ENCODE data around the gene BDH1.

BDH1 gene

GRCh38 chr3:197504641-197505121, 51.1 kb downstream of the BDH1 start:
- DNase-seq, result no peak

DNA sequence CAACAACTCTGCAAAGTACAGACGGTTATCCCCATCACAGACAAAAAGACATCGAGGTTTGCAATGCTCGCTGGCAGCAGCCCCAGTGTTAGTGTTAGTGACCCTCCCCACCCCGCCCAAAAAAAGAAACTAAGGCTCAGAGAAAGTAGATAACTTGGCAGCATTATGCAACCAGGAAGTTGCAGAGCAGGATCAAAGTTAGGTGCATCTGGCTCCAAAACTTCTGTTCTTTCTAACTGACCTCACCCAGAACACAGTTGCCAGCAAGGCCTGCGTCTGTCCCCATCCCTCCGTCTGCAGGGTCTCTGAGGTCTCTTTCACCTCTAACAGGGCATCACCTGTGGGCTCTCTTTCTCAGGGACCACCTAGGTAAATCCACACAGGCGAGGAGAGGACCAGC, 51.5 kb downstream of the BDH1 start:
- DNase-seq, result no peak

GRCh38 chr3:197503652-197504051, 52.1 kb downstream of the BDH1 start:
- DNase-seq, result no peak

- peak; percentile 87 for DNase-seq
Measured at GRCh38 chr3:197501879-197502620, 53.7 kb downstream of the BDH1 start.

DNA sequence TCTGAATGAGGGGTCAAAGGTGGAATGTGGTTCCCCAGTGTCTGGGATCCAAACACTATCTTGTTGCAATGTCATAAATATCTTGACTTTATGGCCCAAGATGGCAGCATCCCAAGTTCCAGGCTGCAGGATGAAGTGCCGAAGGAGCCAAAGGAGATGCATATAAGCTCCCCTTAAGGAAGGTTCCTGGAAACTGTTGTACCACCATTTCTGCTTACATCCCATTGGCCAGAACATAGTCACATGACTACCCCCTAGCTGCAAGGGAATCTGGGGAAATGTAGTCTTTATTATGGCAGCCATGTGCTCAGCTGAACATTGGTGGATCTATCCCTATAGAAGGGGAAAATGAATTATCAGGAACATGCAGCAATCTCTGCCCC, 54.3 kb downstream of the BDH1 start:
- peak; percentile 40 for DNase-seq

DNA sequence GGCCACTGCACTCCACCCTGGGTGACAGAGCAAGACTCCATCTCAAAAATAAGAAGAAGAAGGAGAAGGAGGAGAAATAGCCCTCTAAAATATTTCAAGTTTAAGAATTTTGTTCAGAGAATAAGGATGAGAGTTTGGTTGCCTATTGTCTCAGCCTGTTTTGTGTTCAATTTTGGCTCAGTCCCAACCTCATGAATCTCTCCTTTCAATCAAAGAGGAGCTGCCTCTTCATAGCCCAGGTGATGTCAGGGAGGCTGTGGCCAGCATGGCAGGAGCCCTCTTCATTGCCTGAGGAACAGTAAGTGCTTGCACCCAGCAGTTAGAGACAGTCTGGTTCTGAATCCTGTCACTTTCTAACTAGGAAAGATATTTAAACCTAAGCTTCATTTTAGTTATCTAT, 55.0 kb downstream of the BDH1 start:
- no peak for DNase-seq

- DNase-seq, result no peak
Measured at GRCh38 chr3:197499427-197499826, 56.3 kb downstream of the BDH1 start.

- no peak for DNase-seq
Measured at GRCh38 chr3:197498499-197499241, 57.1 kb downstream of the BDH1 start.

GRCh38 chr3:197496746-197497125, 59.0 kb downstream of the BDH1 start:
- DNase-seq, result no peak

DNA sequence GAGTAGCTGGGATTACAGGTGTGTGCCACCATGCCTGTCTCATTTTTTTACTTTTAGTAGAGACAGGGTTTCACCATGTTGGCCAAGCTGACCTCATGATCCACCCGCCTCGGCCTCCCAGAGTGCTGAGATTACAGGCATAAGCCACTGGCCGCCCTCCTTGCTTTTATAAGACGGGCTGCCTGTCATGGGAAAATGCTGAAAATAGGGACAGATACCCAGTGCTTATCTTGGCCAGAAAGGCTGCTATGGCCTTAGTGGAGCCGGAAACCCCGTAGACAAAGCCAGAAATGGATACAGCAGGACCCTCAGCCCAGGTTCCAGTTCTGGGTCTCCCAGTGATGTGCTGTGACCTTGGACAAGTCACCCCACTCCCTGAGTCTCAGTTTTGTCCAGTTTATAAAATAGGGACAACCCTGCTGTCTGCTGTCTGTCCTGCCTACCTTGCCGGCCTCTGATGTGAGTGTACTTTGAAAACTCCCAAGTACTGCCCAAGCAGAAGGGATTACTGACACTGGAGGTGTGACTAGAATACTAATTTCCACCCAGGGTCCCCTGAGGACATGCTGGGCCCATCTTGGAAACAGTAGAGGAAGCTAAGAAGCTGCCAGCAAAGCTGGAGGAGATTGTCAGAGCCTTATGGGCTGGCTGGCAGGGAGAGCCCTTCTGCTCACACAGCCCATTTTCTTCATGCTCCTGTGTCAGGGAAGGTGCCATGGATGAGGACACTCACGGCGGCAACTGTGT, 59.6 kb downstream of the BDH1 start:
- DNase-seq, result no peak

DNA sequence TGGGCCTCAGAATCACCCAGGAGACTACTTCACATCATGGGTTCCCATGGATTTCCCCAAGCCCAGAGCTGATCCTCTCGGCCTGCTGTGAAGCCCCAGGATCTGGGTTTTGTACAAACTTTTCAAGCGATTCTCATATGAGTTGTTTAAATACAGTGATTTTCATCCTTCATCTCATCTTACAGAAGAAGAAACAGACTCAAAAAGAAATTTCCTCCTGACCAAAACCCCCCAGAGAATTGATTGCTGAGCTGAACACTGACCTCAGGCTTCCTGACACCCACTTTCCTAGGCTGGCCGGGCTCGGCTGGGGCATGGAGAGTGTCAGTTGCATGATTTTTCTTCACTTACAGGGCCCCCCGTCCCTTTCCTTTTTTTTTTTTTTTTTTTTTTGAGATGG, 60.3 kb downstream of the BDH1 start:
- DNase-seq, result no peak

DNA sequence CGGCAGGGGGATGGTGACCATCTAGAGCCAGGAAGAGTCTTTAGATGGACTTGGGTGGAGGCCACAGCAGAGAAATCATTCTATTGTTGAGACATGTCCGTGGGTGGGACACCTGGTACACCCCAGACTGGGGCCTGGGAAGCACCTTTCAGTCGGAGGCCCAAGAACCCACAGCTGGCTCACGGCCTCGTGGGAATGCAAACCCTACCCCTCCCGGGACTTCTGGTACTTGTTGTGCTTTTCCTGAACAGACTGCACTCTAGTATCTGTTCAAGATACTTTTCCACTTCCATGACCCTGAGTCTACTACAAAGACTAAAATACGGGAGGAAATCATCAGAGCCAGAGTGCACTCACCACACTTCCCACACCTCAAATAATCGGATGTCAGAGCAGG, 60.7 kb downstream of the BDH1 start:
- DNase-seq, result no peak

- no peak for DNase-seq
Measured at GRCh38 chr3:197494366-197495058, 61.3 kb downstream of the BDH1 start.

GRCh38 chr3:197493049-197493448, 62.7 kb downstream of the BDH1 start:
- no peak for DNase-seq

DNA sequence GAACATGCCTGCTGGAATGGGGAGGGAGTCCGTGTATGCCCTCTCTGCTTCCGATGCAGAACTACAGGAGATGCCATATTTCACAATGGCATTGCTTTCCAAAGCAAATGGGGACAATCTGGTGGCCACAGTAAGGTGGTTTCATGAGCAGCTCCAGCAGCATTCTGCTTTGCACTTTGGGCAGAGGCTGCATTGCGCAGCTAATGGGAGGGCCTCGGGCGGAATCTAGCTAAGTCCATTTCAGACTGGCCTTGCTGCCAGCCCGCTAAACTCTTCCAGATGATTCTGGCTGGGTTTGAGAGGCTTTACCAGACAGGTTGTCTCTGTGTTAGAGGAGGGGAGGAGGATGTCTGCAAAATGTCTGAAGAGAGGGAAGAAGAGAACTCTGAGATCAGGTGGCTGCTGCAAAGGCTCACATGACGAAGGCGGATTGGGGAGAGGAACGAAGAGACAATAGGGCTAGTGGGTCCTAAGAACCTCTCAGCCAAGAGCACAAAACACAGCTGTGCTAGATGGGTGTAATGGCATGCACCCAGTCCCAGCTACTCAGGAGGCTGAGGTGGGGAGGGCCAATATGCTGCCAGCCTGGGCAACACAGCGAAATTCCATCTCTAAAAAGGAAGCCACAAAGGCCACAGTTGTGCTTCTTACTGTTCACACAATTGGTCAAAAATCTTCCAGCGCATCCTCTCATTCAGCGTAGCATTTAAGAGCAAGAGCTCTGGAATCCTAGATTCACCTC, 63.7 kb downstream of the BDH1 start:
- no peak for DNase-seq

DNA sequence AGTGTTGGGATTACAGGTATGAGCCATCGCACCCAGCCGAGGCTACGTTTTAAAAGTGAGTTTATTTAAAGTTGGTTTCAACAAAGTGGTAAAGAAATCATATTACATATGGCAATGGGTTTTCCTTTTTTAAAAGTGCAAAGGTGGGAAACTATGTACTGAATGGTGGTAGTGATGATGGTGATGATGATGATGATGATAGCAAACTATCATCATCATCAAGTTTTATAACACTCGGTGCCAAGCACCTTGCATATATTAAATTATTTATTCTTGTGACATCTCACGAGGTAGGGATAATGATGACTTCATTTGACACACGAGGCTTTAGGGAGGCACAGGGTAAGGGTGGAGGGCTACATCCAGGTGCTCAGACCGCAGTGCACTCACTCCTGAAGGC, 64.3 kb downstream of the BDH1 start:
- DNase-seq, result no peak

- DNase-seq, result no peak
Measured at GRCh38 chr3:197490098-197491058, 65.4 kb downstream of the BDH1 start.

DNA sequence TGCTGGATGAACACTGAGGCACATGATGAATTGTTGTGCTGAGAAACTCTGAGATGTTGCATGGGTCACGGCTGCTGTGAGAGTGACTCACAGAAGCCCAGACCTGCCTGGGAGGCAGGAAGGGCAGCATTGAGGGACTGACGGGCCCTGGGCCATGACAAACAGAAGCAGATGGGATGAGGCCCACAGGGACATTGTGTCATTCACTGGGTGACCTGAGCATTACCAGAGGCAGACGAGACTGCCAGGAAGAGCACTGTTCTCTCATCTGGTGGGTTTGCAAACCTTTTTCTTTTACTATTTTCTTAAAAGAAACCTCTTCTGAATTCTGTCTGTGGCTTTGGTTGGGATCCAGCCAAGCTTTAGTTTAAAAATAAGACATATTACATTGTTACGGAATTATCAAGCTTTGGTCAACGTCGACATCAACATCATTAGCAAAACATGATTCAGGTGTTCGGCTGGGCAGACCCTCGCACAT, 67.8 kb downstream of the BDH1 start:
- no peak for DNase-seq

- no peak for DNase-seq
Measured at GRCh38 chr3:197486861-197487260, 68.9 kb downstream of the BDH1 start.

GRCh38 chr3:197485143-197485542, 70.6 kb downstream of the BDH1 start:
- no peak for DNase-seq
